Astrocyte of the spinal cord (primary cell): ENCODE data around the gene MEIS2.

Experiments used
- DNase-seq: peaks from one replicate; pipeline ENCODE4 v3.0.0; 2011; ENCODE audit warnings: low read depth, low spot score
- H3K4me3 ChIP-seq: 2 replicates; pipeline ENCODE4 v1.5.1; 2011; ENCODE audit warnings: low read depth, mild to moderate bottlenecking, low read length, moderate library complexity
- in situ Hi-C: cut with HindIII; loops from 2 replicates; pipeline ENCODE4 v1.10.0; 2017; ENCODE audit warnings: low sequenced_read_pairs
- TF ChIP-seq, protein P1 (sequence below): IDR thresholded peaks from 2 replicates; pipeline ENCODE4 v1.5.1; 2012; ENCODE audit warnings: low read depth, mild to moderate bottlenecking, low read length, inconsistent platforms

MEIS2 gene

DNA sequence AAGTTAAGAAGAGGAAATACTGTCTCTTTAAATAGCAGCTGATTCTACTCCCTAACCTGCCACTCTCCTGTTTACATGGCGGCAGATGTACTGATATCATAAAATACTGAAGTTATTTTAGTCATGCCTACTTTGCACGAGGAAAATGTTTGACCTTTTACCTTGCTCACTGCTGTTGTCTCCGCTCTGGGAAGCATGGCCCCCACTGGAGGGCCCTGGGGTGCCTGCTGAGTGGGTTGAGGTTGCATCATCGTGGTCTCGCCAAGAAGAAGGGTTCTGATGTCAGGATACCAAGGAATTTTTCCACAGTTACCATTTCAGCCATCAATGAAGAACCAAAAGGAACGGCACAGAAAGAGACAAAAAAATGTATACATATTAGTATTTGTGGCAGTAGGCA, 16.7 kb downstream of the MEIS2 start:
- no peak overlapping the region for H3K4me3 ChIP-seq
- TF ChIP-seq, protein P1, sequence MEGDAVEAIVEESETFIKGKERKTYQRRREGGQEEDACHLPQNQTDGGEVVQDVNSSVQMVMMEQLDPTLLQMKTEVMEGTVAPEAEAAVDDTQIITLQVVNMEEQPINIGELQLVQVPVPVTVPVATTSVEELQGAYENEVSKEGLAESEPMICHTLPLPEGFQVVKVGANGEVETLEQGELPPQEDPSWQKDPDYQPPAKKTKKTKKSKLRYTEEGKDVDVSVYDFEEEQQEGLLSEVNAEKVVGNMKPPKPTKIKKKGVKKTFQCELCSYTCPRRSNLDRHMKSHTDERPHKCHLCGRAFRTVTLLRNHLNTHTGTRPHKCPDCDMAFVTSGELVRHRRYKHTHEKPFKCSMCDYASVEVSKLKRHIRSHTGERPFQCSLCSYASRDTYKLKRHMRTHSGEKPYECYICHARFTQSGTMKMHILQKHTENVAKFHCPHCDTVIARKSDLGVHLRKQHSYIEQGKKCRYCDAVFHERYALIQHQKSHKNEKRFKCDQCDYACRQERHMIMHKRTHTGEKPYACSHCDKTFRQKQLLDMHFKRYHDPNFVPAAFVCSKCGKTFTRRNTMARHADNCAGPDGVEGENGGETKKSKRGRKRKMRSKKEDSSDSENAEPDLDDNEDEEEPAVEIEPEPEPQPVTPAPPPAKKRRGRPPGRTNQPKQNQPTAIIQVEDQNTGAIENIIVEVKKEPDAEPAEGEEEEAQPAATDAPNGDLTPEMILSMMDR = no peak
- DNase-seq = no peak
- in situ Hi-C loops = no loop called here

GRCh38 chr15:37081983-37082382, 18.4 kb downstream of the MEIS2 start:
- no peak for DNase-seq
- in situ Hi-C loops = no loop called here
- TF ChIP-seq, protein P1 = no peak
- no peak overlapping the region for H3K4me3 ChIP-seq

GRCh38 chr15:37080261-37080921, 20.0 kb downstream of the MEIS2 start:
- in situ Hi-C loops = no loop called here
- no peak overlapping the region for H3K4me3 ChIP-seq
- no peak for DNase-seq
- TF ChIP-seq, protein P1 = no peak

DNA sequence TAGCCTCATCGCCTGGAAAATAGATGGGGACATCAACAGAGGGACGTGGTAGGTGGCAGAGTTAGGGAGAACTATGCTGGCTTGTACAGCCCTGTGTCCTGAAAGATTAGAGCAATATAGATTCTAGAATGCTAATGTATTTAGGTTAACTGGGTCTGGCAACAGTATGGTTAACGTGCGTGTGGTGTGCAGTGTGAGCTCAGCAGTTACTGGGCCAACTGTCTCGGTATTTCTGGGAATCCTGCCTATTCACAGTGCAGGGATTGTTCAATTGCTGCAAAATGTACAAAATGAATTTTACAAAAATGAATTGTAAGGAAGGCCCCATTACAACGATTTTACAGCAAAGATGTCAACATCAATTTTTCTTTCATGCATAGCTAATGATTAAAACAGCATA, 20.6 kb downstream of the MEIS2 start:
- in situ Hi-C loops = no loop called here
- TF ChIP-seq, protein P1 = no peak
- peak; percentile 70 for DNase-seq
- no peak overlapping the region for H3K4me3 ChIP-seq

DNA sequence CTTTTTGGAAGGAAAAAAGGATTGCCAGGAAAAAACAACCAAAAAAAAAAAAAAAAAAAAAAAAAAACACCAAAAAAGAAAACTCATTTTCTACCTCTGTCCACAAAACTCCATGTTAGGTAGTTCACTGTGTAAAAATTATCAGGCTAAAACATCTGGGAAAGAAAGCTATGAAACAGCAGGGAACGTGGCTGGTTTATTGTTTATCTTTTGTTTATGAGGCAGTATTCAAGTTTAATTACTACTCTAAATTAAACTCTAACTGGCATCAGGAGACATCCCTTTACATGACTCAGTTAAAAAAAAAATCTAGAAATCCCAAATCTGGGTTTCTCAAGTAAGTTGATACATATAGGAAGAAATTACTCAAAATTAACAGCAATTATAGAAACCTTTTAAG, 21.8 kb downstream of the MEIS2 start:
- no peak for DNase-seq
- in situ Hi-C loops = no loop called here
- no peak overlapping the region for H3K4me3 ChIP-seq
- TF ChIP-seq, protein P1 = no peak

DNA sequence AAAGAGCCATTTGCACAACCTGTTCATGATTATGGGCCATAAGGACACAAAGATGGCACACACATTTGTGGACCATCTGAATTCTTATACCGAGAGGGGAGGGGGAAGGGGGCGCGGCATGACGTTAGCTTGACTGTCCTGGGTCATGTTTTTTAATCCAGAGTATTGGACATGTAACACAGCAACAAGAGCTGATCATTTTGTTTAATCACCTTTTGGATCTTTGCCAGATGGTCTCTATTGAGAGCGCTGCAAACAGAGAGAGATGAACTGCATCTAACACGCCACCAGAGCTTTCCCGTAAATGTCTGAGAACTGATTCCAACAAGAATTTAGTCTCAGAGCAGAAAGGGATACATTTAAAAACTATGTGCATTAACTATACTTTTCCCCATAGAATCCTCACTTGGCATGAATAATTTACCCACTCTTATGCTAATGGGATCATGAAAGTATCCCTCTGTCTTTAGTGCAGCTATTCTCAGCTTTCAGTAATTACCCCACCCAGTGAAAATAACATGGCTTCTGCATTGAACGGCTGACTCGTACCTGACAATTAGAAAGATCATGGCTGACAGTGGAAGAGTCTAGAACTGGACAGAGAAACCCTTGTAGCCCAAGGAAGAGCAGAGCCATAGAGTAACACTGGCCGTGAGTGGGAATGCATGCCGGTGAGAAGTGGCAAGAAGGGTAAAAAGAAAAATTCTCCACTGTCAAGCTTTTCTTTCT, 22.6 kb downstream of the MEIS2 start:
- DNase-seq = no peak
- TF ChIP-seq, protein P1 = no peak
- in situ Hi-C loops = no loop called here
- H3K4me3 ChIP-seq = no peak overlapping the region
